CD14-positive monocyte (primary cell): ENCODE results near the gene PTGES3L. TPM values are rescaled to one million over a fixed set of nuclear protein-coding genes. Genes with fewer than 3 reads are reported as not detected.

ENCODE experiments used
- DNase-seq, 3 donors: peaks; one replicate each; pipeline ENCODE4 v3.0.0-alpha.2; 2011 to 2022
- H2AFZ ChIP-seq: 2 replicates; pipeline ENCODE4 v1.6.0; 2012; ENCODE audit warnings: mild to moderate bottlenecking, low read depth, low read length, inconsistent platforms; ENCODE audit not compliant: insufficient read depth, poor library complexity, severe bottlenecking
- H3K27ac ChIP-seq, 2 donors: 1 replicate in 1 of 2; 2 replicates in 1 of 2; pipeline ENCODE4 v1.5.1; 2012 to 2013; ENCODE audit warnings: low read length in 2 of 2, control low read depth in 1 of 2, inconsistent platforms in 1 of 2, low read depth in 1 of 2, mild to moderate bottlenecking in 1 of 2
- H3K27me3 ChIP-seq, 2 donors: one replicate each; pipeline versions ENCODE4 v1.6.0 to v1.6.1; 2011 to 2013; ENCODE audit warnings: low read length in 2 of 2; ENCODE audit not compliant: control insufficient read depth in 2 of 2, insufficient read depth in 2 of 2
- H3K36me3 ChIP-seq, 2 donors: replicated peaks in 1 of 2; 1 replicate in 1 of 2; 2 replicates in 1 of 2; pipeline versions ENCODE4 v1.5.1 to v1.6.1; 2012 to 2013; ENCODE audit warnings: low read length in 2 of 2, control low read depth in 1 of 2, inconsistent platforms in 1 of 2, mild to moderate bottlenecking in 1 of 2; ENCODE audit not compliant: insufficient read depth in 2 of 2, control insufficient read depth in 1 of 2
- H3K4me1 ChIP-seq, 2 donors: 1 replicate in 1 of 2; 2 replicates in 1 of 2; pipeline versions ENCODE4 v1.5.1 to v1.6.1; 2012 to 2013; ENCODE audit warnings: low read length in 2 of 2, control low read depth in 1 of 2, inconsistent platforms in 1 of 2, mild to moderate bottlenecking in 1 of 2, moderate library complexity in 1 of 2; ENCODE audit not compliant: insufficient read depth in 2 of 2, control insufficient read depth in 1 of 2
- H3K4me2 ChIP-seq: replicated peaks from 2 replicates; pipeline ENCODE3; 2012; ENCODE audit warnings: low read length, moderate library complexity, mild to moderate bottlenecking; ENCODE audit not compliant: poor library complexity, severe bottlenecking; ENCODE audit errors: extremely low read depth
- H3K4me3 ChIP-seq, 3 experiments: fragments of 200-600 bp in 1 of 3; sonication (generic) in 1 of 3; replicated peaks in 1 of 3; 1 replicate in 2 of 3; 2 replicates in 1 of 3; pipeline ENCODE4 v1.5.1; 2011 to 2013; ENCODE audit warnings: low read length in 3 of 3, mild to moderate bottlenecking in 3 of 3, control low read depth in 2 of 3, low read depth in 2 of 3, inconsistent platforms in 1 of 3, moderate library complexity in 1 of 3
- H3K79me2 ChIP-seq: 2 replicates; pipeline ENCODE4 v1.6.0; 2012; ENCODE audit warnings: mild to moderate bottlenecking, control low read depth, inconsistent platforms, low read length, moderate library complexity; ENCODE audit not compliant: insufficient read depth
- H3K9ac ChIP-seq: 2 replicates; pipeline ENCODE4 v1.6.0; 2017; ENCODE audit warnings: low read length, mild to moderate bottlenecking; ENCODE audit not compliant: insufficient read depth, poor library complexity, severe bottlenecking
- H3K9me3 ChIP-seq, 2 donors: replicated peaks in 1 of 2; 1 replicate in 1 of 2; 2 replicates in 1 of 2; pipeline versions ENCODE4 v1.5.1 to v1.6.1; 2012 to 2013; ENCODE audit warnings: low read length in 2 of 2, control low read depth in 1 of 2; ENCODE audit not compliant: control insufficient read depth in 1 of 2, insufficient read depth in 1 of 2
- H4K20me1 ChIP-seq: 2 replicates; pipeline ENCODE4 v1.6.0; 2012; ENCODE audit warnings: mild to moderate bottlenecking, low read length, control low read depth, moderate library complexity; ENCODE audit not compliant: insufficient read depth
- H3K27ac Mint-ChIP-seq, 7 donors: one replicate each; pipeline ENCODE4 v1.8.0; 2020; ENCODE audit warnings: mild to moderate bottlenecking in 7 of 7, mixed read lengths in 7 of 7, moderate library complexity in 6 of 7, inconsistent platforms in 2 of 7
- H3K27me3 Mint-ChIP-seq, 3 donors: one replicate each; pipeline ENCODE4 v1.8.0; 2021 to 2022; ENCODE audit warnings: low read depth in 3 of 3, mild to moderate bottlenecking in 3 of 3, mixed read lengths in 3 of 3, moderate library complexity in 3 of 3, inconsistent platforms in 1 of 3
- H3K36me3 Mint-ChIP-seq, 2 donors: one replicate each; pipeline ENCODE4 v1.8.0; 2020; ENCODE audit warnings: mixed read lengths in 2 of 2, inconsistent platforms in 1 of 2, mild to moderate bottlenecking in 1 of 2
- H3K4me1 Mint-ChIP-seq: one replicate; pipeline ENCODE4 v1.8.0; 2020; ENCODE audit warnings: mild to moderate bottlenecking, mixed read lengths
- H3K4me3 Mint-ChIP-seq, 2 donors: one replicate each; pipeline ENCODE4 v1.8.0; 2020; ENCODE audit warnings: mild to moderate bottlenecking in 2 of 2, mixed read lengths in 2 of 2, moderate library complexity in 1 of 2
- H3K9me3 Mint-ChIP-seq, 7 donors: one replicate each; pipeline ENCODE4 v1.8.0; 2020 to 2022; ENCODE audit warnings: mixed read lengths in 7 of 7, mild to moderate bottlenecking in 6 of 7, moderate library complexity in 6 of 7, inconsistent platforms in 2 of 7
- CTCF ChIP-seq: fragments of 200-600 bp; IDR thresholded peaks from one replicate; pipeline ENCODE4 v1.8.0; 2022; ENCODE audit warnings: antibody characterized with exemption, mild to moderate bottlenecking
- WGBS: methylation state at CpG from one replicate; pipeline ENCODE4 v1.1.5; 2013; ENCODE audit warnings: missing lambda C conversion rate; ENCODE audit not compliant: insufficient coverage; 5-methylcytosine and 5-hydroxymethylcytosine counted together
- intact Hi-C, 2 donors: fragments of 100-400 bp; cut with micrococcal nuclease; formaldehyde crosslinking; loops; one replicate each; pipeline versions ENCODE4 v1.15.0 to v1.15.1; 2023
- polyA plus RNA-seq, 3 donors: library from polyadenylated mRNA; depleted of rRNA in 1 of 3; unstranded in 2 of 3; stranded (reverse) in 1 of 3; fragments of 300-500 nt in 2 of 3; fragments of >200 nt in 1 of 3; fragmentation: Illumina TruSeq in 2 of 3; gene quantifications; 1 replicate in 2 of 3; 2 replicates in 1 of 3; pipeline ENCODE4 v1.2.3, GENCODE V29; 2012 to 2021

The PTGES3L gene
- polyA plus RNA-seq, 3 donors = 0.32 TPM; not detected in 2

GRCh38 chr17:43014020-43014648 lies 34.3 kb upstream of the PTGES3L start:
- Histone ChIP-seq H3K9me3 (no peaks in the 10 kb centered on the region), H4K20me1 (peaks cover 31% of the 10 kb centered on the region), H3K4me2 (no peak overlapping the region), H2AFZ (no peak overlapping the region), H3K4me1 (peaks cover 32% of the 10 kb centered on the region in 2 donors), H3K36me3 (peaks cover 39 to 55% of the 10 kb centered on the region in 2 donors), H3K79me2 (peaks cover 10% of the 10 kb centered on the region), H3K9ac (peak overlapping the region; percentile 29), H3K27ac (peak overlapping the region; percentile 42 to 55), H3K4me3 (no peak overlapping the region), H3K27me3 (no peaks in the 10 kb centered on the region)
- peak in 2 of 3 donors; percentile 22 to 40 for DNase-seq
- Mint-ChIP-seq H3K4me3 (no peak overlapping the region), H3K27me3 (no peaks in the 10 kb centered on the region), H3K36me3 (peaks cover 55 to 60% of the 10 kb centered on the region in 2 donors), H3K9me3 (no peaks in the 10 kb centered on the region), H3K27ac (peak overlapping the region; percentile 33 to 82 (median 72)), H3K4me1 (peaks cover 47% of the 10 kb centered on the region)
- WGBS = 73% methylated on average over 4 of the region's 12 CpGs
- intact Hi-C loops = loop anchor here in 1 of 2 donors (10.0 kb wide), 1 partner anchor 111 kb away; the partner anchor contains the start of gene BRCA1
- no peak for TF ChIP-seq CTCF

GRCh38 chr17:43013296-43013695 lies 33.4 kb upstream of the PTGES3L start:
- peaks cover 24% of the 10 kb centered on the region for H4K20me1 ChIP-seq
- no peak overlapping the region for H3K4me2 ChIP-seq
- no peak for TF ChIP-seq CTCF
- no peaks in the 10 kb centered on the region for H3K9me3 Mint-ChIP-seq
- H3K79me2 ChIP-seq = peaks cover 18% of the 10 kb centered on the region
- peak overlapping the region in 1 of 2 donors; percentile 55 for H3K27ac ChIP-seq
- intact Hi-C loops = loop anchor here in 1 of 2 donors (10.0 kb wide), 1 partner anchor 112 kb away; the partner anchor contains the start of gene BRCA1
- peak overlapping the region in 1 of 7 donors; percentile 29 for H3K27ac Mint-ChIP-seq
- 93% methylated on average over 8 of the region's 8 CpGs for WGBS
- DNase-seq = no peak
- peaks cover 23 to 24% of the 10 kb centered on the region in 2 donors for H3K4me1 ChIP-seq
- H3K27me3 ChIP-seq = no peaks in the 10 kb centered on the region
- H3K9ac ChIP-seq = no peak overlapping the region
- no peak overlapping the region for H3K4me3 Mint-ChIP-seq
- peaks cover 44% of the 10 kb centered on the region for H3K4me1 Mint-ChIP-seq
- H3K9me3 ChIP-seq = no peaks in the 10 kb centered on the region
- H2AFZ ChIP-seq = no peak overlapping the region
- H3K36me3 Mint-ChIP-seq = peaks cover 58 to 60% of the 10 kb centered on the region in 2 donors
- H3K36me3 ChIP-seq = peaks cover 39 to 55% of the 10 kb centered on the region in 2 donors
- no peak overlapping the region for H3K4me3 ChIP-seq
- no peaks in the 10 kb centered on the region for H3K27me3 Mint-ChIP-seq
